AG04450 (cell line): ENCODE measurements around the gene POGK. TPM values are rescaled to one million over a fixed set of nuclear protein-coding genes. Genes with fewer than 3 reads are reported as not detected.

Experiments
- CTCF ChIA-PET: fragments of 300-600, 350-600 bp; formaldehyde crosslinking; extraction: SDS; loops from one replicate; lab custom pipeline; 2022; ENCODE audit warnings: antibody characterized with exemption, inconsistent platforms; lab: Charles Lee
- POLR2A ChIA-PET: fragments of 350-600 bp; formaldehyde crosslinking; extraction: SDS; loops from one replicate; lab custom pipeline; 2021; ENCODE audit warnings: antibody characterized with exemption, inconsistent platforms; lab: Yijun Ruan, JAX
- DNase-seq: peaks from one replicate; pipeline ENCODE4 v3.0.0-alpha.2; 2011; ENCODE audit warnings: low read depth, low spot score
- H3K27ac ChIP-seq: one replicate; pipeline ENCODE4 v1.5.1; 2012; ENCODE audit warnings: low read depth, low read length, control low read depth
- H3K27me3 ChIP-seq: one replicate; pipeline ENCODE4 v1.6.0; 2012; ENCODE audit warnings: low read length; ENCODE audit not compliant: control insufficient read depth, insufficient read depth
- H3K4me3 ChIP-seq: 2 replicates; pipeline ENCODE4 v1.5.1; 2011; ENCODE audit warnings: mild to moderate bottlenecking, low read depth, low read length, control low read depth
- H3K9me3 ChIP-seq: 2 replicates; pipeline ENCODE4 v1.5.1; 2012; ENCODE audit warnings: low read length; ENCODE audit not compliant: control insufficient read depth, insufficient read depth
- CTCF ChIP-seq: IDR thresholded peaks from 2 replicates; pipeline ENCODE4 v1.5.1; 2011; ENCODE audit warnings: low read depth, low read length, control low read depth, inconsistent platforms
- polyA plus RNA-seq: library from polyadenylated mRNA; depleted of rRNA; stranded (reverse); fragments of >200 nt; gene quantifications from 2 replicates; pipeline ENCODE4 v1.2.3, GENCODE V29; 2011

POGK gene
- polyA plus RNA-seq, 1 experiment = 21.9 TPM

GRCh38 chr1:166836733-166837132 lies 2.5 kb upstream of the POGK start:
- H3K4me3 ChIP-seq = no peak overlapping the region
- no peak for DNase-seq
- H3K9me3 ChIP-seq = no peaks in the 10 kb centered on the region
- peaks cover 12% of the 10 kb centered on the region for H3K27me3 ChIP-seq
- ChIA-PET CTCF (interaction anchor here (0.5 kb wide), 2 partner anchors 60 to 606 kb away, joined by 5 read pairs; no protein-coding TSS in a partner anchor), POLR2A (no interaction called here)
- H3K27ac ChIP-seq = no peak overlapping the region
- no peak for TF ChIP-seq CTCF

- no peaks in the 10 kb centered on the region for H3K9me3 ChIP-seq
- H3K4me3 ChIP-seq = peak overlapping the region; percentile 73
- CTCF ChIA-PET = interaction anchor here (0.9 to 1.6 kb wide), 2 partner anchors 15 to 220 kb away, joined by 3 to 5 read pairs; no protein-coding TSS in a partner anchor
- peak; percentile 41; the same call in 1 of the 2 replicates for TF ChIP-seq CTCF
- DNase-seq = no peak
- no peaks in the 10 kb centered on the region for H3K27me3 ChIP-seq
- H3K27ac ChIP-seq = no peak overlapping the region
- POLR2A ChIA-PET = interaction anchor here (1.0 to 1.2 kb wide), 2 partner anchors 36 to 381 kb away, joined by 3 to 6 read pairs; partner anchors contain the start of genes POU2F1 and TADA1
Observed at GRCh38 chr1:166839600-166840308, 479 bp downstream of the POGK start.

- TF ChIP-seq CTCF = no peak
- Histone ChIP-seq H3K4me3 (peak overlapping the region; percentile 73), H3K27me3 (no peaks in the 10 kb centered on the region), H3K9me3 (no peaks in the 10 kb centered on the region), H3K27ac (no peak overlapping the region)
- DNase-seq = peak; percentile 3
- CTCF ChIA-PET = interaction anchor here (0.6 to 1.6 kb wide), 2 partner anchors 219 to 1014 kb away, joined by 4 to 5 read pairs; no protein-coding TSS in a partner anchor
- POLR2A ChIA-PET = no interaction called here
Observed at GRCh38 chr1:166840309-166841274, 1.3 kb downstream of the POGK start.

GRCh38 chr1:166843322-166843721 lies 4.0 kb downstream of the POGK start:
- no peak overlapping the region for H3K27ac ChIP-seq
- POLR2A ChIA-PET = no interaction called here
- no peaks in the 10 kb centered on the region for H3K27me3 ChIP-seq
- H3K4me3 ChIP-seq = no peak overlapping the region
- no peaks in the 10 kb centered on the region for H3K9me3 ChIP-seq
- no peak for TF ChIP-seq CTCF
- DNase-seq = no peak
- CTCF ChIA-PET = no interaction called here
